ENCODE measurements around the gene ITFG1.
"Not testable (repeated sequence)": the region's sequence is repeated elsewhere in the genome, so short reads cannot be mapped to it uniquely, and the experiment has no call there.

Gene ITFG1

GRCh38 chr16:47247690-47248089, 213.2 kb downstream of the ITFG1 start:
- DNase-seq (ENCODE audit: low read depth, low spot score) = no peak

DNA sequence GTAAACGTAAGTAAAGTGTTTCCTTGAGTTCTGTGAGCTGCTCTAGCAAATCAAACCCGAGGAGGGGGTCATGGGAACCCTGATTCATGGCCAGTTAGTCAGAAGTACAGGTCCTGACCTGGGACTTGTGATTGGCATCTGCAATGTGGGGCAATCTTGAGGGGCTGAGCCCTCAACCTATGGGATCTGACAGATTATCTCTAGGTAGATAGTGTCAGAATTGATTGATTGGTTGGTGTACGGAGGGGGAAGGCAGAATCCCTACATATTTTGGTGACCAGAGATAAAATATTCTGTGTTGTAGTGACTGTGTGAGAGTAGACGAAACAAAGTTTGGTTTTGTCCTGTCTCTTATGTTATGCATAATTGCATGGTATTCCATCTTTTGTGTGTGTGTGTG, 216.7 kb downstream of the ITFG1 start:
- no peak for DNase-seq (ENCODE audit: low read depth, low spot score)

- no peak for DNase-seq (ENCODE audit: low read depth, low spot score)
Measured at GRCh38 chr16:47241061-47241460, 219.8 kb downstream of the ITFG1 start.

DNA sequence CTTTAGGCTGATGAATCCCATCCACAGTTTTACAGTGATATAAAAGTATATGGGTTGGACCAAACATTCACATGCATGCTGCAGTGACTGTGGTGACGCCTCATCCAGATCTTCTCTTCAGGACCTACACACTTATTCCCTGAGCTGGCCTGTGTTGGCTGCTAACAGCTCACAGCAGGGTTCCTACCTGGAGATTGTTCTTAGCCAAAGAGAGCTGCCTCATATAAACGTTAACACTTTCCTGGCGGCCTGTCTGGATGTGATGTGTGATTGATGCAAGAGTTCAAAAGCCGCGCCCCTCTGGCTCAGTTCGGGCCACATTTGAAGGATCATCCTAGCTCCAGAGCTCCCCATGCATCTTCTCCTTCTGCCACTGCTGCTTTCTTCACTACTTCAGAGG, 224.1 kb downstream of the ITFG1 start:
- no peak for DNase-seq (ENCODE audit: low read depth, low spot score)

DNA sequence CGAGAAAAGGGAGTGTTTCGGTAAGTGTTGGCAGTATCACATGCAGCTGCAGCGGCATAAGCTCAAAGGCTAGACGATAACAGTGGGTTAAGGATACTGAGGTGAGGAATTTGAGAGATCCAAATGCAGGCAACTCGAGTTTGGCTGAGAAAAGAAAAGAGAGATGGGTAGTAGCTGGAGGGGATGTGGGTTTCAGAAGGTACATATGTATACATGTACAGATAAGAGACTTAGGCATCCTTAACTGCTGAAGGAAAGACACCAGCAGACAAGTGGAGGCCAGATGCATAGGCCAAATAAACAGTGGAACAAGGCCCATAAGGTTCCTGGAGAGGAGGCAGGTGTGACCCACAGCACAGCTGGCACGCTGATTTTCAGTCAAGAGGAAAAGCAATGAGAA, 230.6 kb downstream of the ITFG1 start:
- no peak for DNase-seq (ENCODE audit: low read depth, low spot score)

DNA sequence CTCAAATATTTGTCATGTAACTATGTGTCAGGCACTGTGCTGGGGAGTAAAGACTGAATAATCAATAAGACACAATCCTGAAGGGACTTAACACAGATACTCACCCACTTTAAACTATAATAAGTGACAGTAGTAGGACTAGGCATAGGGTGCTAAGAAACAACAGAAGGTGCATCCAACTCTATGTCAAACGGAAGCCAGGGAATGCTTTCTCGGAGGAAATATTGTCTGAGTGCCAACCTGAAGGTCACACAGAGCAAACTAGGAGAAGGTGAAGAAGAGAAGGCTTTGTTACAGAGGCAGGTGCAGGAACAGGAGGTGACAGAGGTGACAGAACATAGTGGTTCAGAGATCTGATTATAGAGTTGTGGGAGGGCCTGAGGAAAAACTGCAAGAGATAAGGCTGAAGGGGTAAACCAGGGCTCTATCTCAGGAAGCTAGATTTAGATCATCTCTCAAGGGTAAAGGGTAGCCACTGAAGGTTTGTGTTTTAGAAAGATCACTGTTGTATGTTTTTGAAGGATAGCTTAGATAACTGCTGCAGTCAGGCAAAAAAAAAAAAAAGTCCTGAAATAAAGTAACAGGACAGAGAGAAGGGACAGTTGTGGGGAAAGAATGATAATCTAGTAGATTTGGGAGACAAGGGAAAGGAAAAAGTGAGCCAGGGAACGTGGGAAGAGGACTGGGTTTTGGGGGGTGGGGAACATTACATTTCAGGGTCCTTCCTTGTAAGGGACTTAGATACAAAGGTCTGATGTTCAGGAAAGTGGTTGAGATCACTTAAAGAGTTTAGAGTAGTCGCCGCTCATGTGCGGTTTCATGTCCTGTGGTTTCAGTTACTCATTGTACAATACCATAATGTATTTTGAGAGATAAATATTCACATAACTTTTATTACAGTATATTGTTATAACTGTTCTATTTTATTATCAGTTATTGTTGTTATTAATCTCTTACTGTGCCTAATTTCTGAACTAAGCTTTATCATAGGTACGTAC, 231.5 kb downstream of the ITFG1 start:
- DNase-seq (ENCODE audit: low read depth, low spot score) = no peak

DNA sequence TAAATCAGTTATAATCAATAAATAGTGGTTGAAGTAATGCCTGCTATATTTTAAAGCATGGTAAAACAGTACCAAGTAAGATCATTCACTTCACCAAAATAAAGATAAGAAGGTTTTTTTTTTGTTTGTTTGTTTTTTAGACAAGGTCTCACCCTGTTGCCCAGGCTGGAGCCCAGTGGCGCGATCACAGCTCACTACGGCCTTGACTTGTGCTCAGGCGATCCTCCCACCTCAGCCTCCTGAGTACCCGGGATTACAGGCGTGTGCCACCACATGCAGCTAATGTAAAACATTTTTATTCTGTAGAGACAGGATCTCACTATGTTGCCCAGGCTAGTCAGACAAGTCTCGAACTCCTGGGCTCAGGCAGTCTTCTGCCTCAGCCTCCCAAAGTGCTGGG, 232.6 kb downstream of the ITFG1 start:
- no peak for DNase-seq (ENCODE audit: low read depth, low spot score)

DNA sequence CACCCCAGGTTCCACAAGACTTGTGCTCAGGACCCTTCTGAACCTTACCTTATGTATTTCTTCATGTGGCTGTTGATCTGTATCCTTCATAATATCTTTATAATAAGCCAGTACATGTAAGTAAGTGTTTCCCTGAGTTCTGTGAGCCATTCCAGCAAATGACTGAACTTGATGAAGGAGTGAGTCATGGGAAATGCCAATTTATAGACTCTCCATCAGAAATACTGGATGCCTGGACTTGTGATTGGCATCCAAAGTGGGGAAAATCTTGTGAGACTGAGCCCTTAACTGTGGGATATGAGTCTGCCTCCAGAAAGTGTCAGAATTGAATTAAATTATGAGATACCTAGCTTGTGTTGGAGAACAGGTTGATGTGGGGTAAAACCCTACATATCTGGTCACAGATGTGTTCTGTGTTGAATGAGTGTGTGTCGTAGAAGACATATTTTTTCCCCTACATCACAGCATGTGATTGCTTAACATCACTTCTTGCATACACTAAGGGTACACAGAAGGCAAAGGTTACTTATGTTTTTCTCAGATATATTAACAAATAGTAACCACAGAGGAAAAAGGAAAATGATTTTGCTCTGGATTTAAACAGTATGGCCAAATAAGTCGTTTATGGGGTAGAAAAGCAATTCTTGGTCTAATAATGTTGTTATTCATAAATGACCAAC, 247.0 kb downstream of the ITFG1 start:
- no peak for DNase-seq (ENCODE audit: low read depth, low spot score)

- DNase-seq (ENCODE audit: low read depth, low spot score) = no peak
Measured at GRCh38 chr16:47211218-47211617, 249.6 kb downstream of the ITFG1 start.

GRCh38 chr16:47204736-47205504, 255.9 kb downstream of the ITFG1 start:
- no peak for DNase-seq (ENCODE audit: low read depth, low spot score)

DNA sequence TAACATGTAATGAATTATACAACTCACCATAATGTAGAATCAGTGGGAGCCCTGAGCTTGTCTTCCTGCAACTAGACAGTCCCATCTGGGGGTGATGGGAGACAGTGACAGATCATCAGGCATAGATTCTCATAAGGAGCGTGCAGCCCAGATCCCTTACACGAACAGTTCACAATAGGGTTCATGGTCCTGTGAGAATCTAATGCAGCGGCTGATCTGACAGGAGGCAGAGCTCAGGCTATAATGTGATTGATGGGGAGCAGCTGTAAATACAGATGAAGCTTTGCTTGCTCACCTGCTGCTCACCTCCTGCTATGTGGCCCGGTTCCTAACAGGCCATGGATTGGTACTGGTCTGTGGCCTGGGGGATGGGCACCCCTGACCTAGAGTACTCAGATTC, 257.4 kb downstream of the ITFG1 start:
- not testable (repeated sequence) for DNase-seq (ENCODE audit: low read depth, low spot score)

DNA sequence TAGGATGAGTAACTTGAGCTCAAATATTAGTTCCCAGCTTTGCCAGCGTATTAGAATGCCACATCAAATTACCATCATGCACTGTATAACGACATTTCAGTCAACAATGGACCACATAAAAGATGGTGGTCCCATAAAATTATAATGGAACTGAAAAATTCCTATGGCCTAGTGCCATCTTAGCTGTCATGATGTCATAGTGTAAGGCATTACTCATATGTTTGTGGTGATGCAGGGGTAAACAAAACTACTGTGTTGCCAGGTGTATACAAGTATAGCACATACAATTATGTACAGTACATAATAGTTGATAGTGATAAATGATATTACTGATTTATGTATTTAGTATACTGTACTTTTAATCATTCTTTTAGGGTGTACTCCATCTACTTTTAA, 262.7 kb downstream of the ITFG1 start:
- DNase-seq (ENCODE audit: low read depth, low spot score) = no peak

- DNase-seq (ENCODE audit: low read depth, low spot score) = no peak
Measured at GRCh38 chr16:47197536-47198179, 263.2 kb downstream of the ITFG1 start.

DNA sequence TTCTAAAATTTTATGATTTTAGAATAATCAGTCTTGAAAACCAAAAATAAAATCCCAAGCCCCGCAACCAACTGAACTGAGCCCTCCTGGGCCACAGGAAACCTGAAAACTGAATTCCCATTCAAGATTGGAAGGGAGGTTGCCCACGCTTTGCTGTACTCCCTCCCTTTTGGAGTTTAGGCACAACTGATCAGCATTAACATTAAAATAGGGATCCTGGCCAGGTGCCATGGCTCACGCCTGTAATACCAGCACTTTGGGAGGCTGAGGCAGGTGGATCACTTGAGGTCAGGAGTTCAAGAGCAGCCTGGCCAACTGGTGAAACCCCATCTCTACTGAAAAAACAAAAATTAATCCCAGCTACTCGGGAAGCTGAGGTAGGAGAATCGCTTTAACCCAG, 264.4 kb downstream of the ITFG1 start:
- DNase-seq (ENCODE audit: low read depth, low spot score) = no peak

GRCh38 chr16:47182318-47182717, 278.5 kb downstream of the ITFG1 start:
- DNase-seq (ENCODE audit: low read depth, low spot score) = no peak

DNA sequence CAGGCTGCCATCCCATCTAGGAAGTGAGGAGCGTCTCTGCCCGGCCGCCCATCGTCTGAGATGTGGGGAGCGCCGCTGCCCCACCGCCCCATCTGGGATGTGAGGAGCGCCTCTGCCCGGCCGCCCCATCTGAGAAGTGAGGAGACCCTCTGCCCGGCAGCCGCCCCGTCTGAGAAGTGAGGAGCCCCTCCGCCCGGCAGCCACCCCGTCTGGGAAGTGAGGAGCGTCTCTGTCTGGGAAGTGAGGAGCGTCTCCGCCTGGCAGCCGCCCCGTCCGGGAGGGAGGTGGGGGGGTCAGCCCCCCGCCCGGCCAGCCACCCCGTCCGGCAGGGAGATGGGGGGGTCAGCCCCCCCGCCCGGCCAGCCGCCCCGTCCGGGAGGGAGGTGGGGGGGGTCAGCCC, 279.8 kb downstream of the ITFG1 start:
- not testable (repeated sequence) for DNase-seq (ENCODE audit: low read depth, low spot score)

- DNase-seq (ENCODE audit: low read depth, low spot score) = no peak
Measured at GRCh38 chr16:47180073-47180472, 280.8 kb downstream of the ITFG1 start.

GRCh38 chr16:47175152-47175551, 285.7 kb downstream of the ITFG1 start:
- no peak for DNase-seq (ENCODE audit: low read depth, low spot score)

DNA sequence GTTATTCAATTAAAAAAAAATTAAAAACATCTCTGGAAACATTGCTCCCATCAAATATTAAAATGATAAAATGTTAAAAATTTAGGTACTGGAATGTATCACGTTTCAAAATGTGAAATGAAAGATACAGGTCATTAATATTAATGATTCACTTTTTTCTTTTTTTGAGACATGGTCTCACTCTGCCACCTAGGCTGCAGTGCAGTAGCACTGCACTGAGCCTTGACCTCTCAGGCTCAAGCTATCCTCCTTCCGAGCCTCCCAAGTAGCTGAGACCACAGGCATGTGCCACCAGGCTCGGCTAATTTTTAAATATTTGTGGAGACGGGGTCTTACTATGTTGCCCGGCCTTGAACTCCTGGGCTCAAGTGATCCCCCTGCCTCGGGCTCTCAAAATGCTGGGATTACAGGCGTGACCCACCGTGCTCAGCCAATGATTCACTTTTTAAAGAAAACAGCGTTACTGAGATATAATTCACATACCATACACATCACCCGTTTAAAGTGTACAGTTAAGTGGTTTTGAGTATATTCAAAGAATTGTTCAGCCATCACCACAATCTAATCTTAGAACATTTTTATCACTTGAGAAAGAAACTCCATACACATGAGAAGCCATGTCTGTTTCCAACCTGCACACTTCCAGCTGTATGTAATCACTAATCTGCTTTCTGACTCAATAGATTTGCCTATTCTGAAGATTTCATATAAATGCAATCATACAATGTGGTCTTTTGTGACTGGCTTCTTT, 298.0 kb downstream of the ITFG1 start:
- no peak for DNase-seq (ENCODE audit: low read depth, low spot score)

DNA sequence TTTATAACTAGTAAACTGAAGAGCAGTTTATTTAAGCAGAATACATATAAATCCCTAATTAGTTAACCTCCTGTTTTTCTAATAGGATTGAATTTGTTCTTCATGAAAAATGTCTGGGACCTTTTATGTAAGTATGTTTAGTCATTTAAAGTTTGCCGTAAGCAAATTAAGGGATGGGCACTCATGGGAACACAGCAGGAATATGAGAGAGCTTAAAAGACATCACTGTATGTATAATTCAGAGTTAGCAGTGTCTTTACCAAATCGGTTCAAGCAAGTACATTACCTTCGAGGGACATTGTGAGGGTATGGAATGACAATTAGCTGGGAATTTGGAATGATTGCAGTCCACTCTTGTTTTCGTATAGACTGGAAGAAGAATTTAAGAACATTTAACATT, 299.4 kb downstream of the ITFG1 start:
- DNase-seq (ENCODE audit: low read depth, low spot score) = no peak

- no peak for DNase-seq (ENCODE audit: low read depth, low spot score)
Measured at GRCh38 chr16:47160422-47160821, 300.4 kb downstream of the ITFG1 start.
